Sigmoid colon (tissue), 7 donors: ENCODE data around the gene SULF2. TPM values are rescaled to one million over a fixed set of nuclear protein-coding genes. Genes with fewer than 3 reads are reported as not detected.

Experiments
- DNase-seq: peaks from one replicate; pipeline ENCODE4 v3.0.0-alpha.2; 2019
- H3K27ac ChIP-seq, 4 donors: fragments of 200-600 bp; sonication (generic); one replicate each; pipeline ENCODE4 v1.5.1; 2016 to 2019; ENCODE audit warnings: mild to moderate bottlenecking in 1 of 4
- H3K27me3 ChIP-seq, 3 donors: fragments of 200-600 bp; sonication (generic); one replicate each; pipeline ENCODE4 v1.5.1; 2019; ENCODE audit warnings: mild to moderate bottlenecking in 1 of 3
- H3K36me3 ChIP-seq, 4 donors: fragments of 200-600 bp; sonication (generic); one replicate each; pipeline ENCODE4 v1.5.1; 2016 to 2019
- H3K4me1 ChIP-seq, 4 donors: fragments of 200-600 bp; sonication (generic); one replicate each; pipeline ENCODE4 v1.5.1; 2017 to 2019
- H3K4me3 ChIP-seq, 4 donors: fragments of 200-600 bp; sonication (generic); one replicate each; pipeline ENCODE4 v1.5.1; 2017 to 2019; ENCODE audit warnings: mild to moderate bottlenecking in 2 of 4, moderate library complexity in 1 of 4
- H3K9me3 ChIP-seq, 4 donors: fragments of 200-600 bp in 3 of 4; sonication (generic) in 3 of 4; one replicate each; pipeline versions ENCODE4 v1.5.1 to v1.6.1; 2013 to 2019
- EP300 ChIP-seq, 4 donors: sonication (generic); formaldehyde crosslinking; IDR thresholded peaks; one replicate each; pipeline ENCODE4 v1.6.1; 2017; ENCODE audit warnings: antibody characterized with exemption in 4 of 4
- POLR2A ChIP-seq, 2 donors: fragments of 450-650 bp; IDR thresholded peaks; one replicate each; pipeline ENCODE4 v1.6.1; 2016; ENCODE audit warnings: antibody characterized with exemption in 2 of 2, mild to moderate bottlenecking in 2 of 2, moderate library complexity in 2 of 2
- POLR2AphosphoS5 ChIP-seq, 4 donors: sonication (generic); formaldehyde crosslinking; IDR thresholded peaks; one replicate each; pipeline ENCODE4 v1.6.1; 2017; ENCODE audit warnings: antibody characterized with exemption in 4 of 4
- WGBS, 2 donors: extraction: QIAGEN DNeasy Blood & Tissue Kit; methylation state at CpG; one replicate each; pipeline ENCODE4 v1.1.7; 2013; 5-methylcytosine and 5-hydroxymethylcytosine counted together
- intact Hi-C: fragments of 100-400 bp; cut with DNase I; formaldehyde crosslinking; loops from one replicate; pipeline ENCODE4 v1.15.1; 2023
- polyA plus RNA-seq, 3 donors: library from polyadenylated mRNA; stranded (reverse); fragments of 200-250 nt; gene quantifications; one replicate each; pipeline ENCODE4 v1.2.3, GENCODE V29; 2013
- total RNA-seq, 4 donors: library from RNA; depleted of rRNA; stranded (reverse); fragments of >200 nt; gene quantifications; one replicate each; pipeline ENCODE4 v1.1.0, GENCODE V29; 2016
- TF ChIP-seq, protein P1 (sequence below), 4 experiments: fragments of 450-650 bp in 3 of 4; fragments of 200-600 bp in 1 of 4; IDR thresholded peaks; one replicate each; pipeline ENCODE4 v1.5.1; 2016 to 2019; ENCODE audit warnings: antibody characterized with exemption in 4 of 4, mild to moderate bottlenecking in 3 of 4, moderate library complexity in 2 of 4
- donor health status: healthy with polysubstance abuse.
- donor health status: Bipolar disorder and iron deficiency.
- donor health status: healthy.

Gene SULF2
- total and polyA plus RNA-seq, 7 donors: 14.6 to 70.1 (median 28.2) TPM

DNA sequence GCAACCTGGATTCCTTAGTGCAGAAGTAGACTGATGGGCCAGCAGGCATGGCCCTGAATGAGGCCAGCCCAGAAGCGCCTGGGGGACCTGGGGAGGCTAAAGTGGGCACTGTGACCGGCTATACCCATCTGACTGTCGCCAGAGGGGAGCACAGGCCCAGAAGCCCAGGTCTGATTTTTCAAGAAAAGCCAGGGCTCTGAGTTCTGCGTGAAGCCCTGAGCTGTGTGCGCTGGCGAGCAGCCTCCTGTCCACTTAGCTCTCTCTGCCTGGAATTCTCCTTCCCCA is 111.7 kb downstream of the SULF2 start:
- H3K27me3 ChIP-seq: no peaks in the 10 kb centered on the region
- intact Hi-C loops: no loop called here
- H3K36me3 ChIP-seq: peaks cover 0 to 28% (median 6%) of the 10 kb centered on the region in 4 donors
- TF ChIP-seq POLR2A (IDR thresholded peaks at IDR 0.05) (no peak), POLR2AphosphoS5 (IDR thresholded peaks at IDR 0.05) (no peak), EP300 (IDR thresholded peaks at IDR 0.05) (no peak)
- TF ChIP-seq, protein P1, sequence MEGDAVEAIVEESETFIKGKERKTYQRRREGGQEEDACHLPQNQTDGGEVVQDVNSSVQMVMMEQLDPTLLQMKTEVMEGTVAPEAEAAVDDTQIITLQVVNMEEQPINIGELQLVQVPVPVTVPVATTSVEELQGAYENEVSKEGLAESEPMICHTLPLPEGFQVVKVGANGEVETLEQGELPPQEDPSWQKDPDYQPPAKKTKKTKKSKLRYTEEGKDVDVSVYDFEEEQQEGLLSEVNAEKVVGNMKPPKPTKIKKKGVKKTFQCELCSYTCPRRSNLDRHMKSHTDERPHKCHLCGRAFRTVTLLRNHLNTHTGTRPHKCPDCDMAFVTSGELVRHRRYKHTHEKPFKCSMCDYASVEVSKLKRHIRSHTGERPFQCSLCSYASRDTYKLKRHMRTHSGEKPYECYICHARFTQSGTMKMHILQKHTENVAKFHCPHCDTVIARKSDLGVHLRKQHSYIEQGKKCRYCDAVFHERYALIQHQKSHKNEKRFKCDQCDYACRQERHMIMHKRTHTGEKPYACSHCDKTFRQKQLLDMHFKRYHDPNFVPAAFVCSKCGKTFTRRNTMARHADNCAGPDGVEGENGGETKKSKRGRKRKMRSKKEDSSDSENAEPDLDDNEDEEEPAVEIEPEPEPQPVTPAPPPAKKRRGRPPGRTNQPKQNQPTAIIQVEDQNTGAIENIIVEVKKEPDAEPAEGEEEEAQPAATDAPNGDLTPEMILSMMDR (IDR thresholded peaks at IDR 0.05): no peak
- H3K9me3 ChIP-seq: no peaks in the 10 kb centered on the region
- no peak for DNase-seq
- no peaks in the 10 kb centered on the region for H3K4me1 ChIP-seq
- 92 to 93% methylated on average over 6 of the region's 6 CpGs for WGBS, 2 donors
- H3K27ac ChIP-seq: no peak overlapping the region
- H3K4me3 ChIP-seq: no peak overlapping the region

DNA sequence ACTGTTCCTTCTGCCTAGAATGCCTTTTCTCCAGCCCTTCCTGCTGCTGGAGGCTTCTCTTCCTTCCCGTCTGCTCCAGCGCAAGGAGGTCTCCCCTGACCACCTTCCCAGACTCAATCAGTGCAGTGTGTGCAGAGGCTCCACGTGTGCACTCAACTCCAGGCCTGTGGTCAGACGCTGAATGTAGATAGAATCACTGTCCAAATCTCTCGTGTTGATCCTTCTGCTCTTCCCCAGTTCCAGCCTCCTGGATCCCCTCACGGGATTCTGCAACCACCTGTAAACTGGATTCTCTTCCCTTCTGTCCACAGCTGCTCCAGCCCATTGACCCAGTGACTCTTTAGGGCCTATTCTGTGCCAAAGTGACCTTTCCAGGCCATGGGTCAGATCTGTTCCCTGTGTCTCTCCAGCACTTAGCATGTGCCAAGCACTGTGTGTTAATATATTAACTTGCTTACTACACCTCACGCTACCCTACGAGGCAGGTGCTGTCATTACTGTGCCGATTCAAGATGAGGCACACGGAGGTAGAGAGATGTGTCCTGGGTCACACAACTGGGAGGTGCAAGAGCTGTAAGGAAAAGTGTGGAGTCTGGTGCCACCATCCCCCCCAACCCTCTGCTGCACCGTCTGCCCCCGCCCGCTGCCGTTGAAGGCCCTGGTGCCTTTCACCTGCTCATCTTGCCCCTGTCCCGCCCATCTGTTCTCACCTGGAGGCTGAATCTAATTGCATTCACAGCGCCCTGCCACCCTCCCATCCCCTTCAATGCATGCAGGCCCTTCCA is 112.2 kb downstream of the SULF2 start:
- no peak for DNase-seq
- 79 to 85% methylated on average over 16 of the region's 16 CpGs for WGBS, 2 donors
- TF ChIP-seq EP300 (IDR thresholded peaks at IDR 0.05): no peak
- TF ChIP-seq, protein P1 (IDR thresholded peaks at IDR 0.05): no peak
- no peak for TF ChIP-seq POLR2A (IDR thresholded peaks at IDR 0.05)
- TF ChIP-seq POLR2AphosphoS5 (IDR thresholded peaks at IDR 0.05): no peak
- no peaks in the 10 kb centered on the region for H3K27me3 ChIP-seq
- no peaks in the 10 kb centered on the region for H3K9me3 ChIP-seq
- H3K27ac ChIP-seq: no peak overlapping the region
- no peak overlapping the region for H3K4me3 ChIP-seq
- peaks cover 0 to 28% (median 6%) of the 10 kb centered on the region in 4 donors for H3K36me3 ChIP-seq
- intact Hi-C loops: no loop called here
- no peaks in the 10 kb centered on the region for H3K4me1 ChIP-seq

DNA sequence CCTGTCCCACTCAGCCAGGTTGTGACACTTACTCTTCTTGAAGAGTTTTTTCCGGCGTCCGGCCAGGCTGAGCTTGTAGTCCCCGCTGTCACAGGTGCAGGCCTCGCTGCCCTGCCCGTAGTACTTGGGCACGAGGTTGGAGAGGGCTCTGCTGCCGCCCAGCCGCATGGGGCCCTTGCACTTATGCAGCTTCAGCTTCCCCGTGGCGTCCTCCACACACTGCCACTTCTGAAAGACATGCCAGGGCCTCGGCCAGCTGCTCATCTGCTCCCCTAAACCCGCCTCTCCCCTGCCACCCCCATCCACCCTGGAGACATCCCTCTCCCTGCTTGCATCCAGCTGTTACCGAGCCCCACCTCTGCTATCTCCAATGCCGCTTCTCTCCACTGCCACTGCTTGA is 113.1 kb downstream of the SULF2 start:
- Histone ChIP-seq H3K27ac (no peak overlapping the region), H3K4me3 (no peak overlapping the region), H3K27me3 (no peaks in the 10 kb centered on the region), H3K9me3 (no peaks in the 10 kb centered on the region), H3K36me3 (peaks cover 0 to 25% (median 6%) of the 10 kb centered on the region in 4 donors), H3K4me1 (no peaks in the 10 kb centered on the region)
- DNase-seq: no peak
- 93% methylated on average over 15 of the region's 15 CpGs for whole genome bisulfite sequencing, 2 donors
- intact Hi-C loops: no loop called here
- TF ChIP-seq, protein P1 (IDR thresholded peaks at IDR 0.05): no peak
- TF ChIP-seq POLR2A (IDR thresholded peaks at IDR 0.05): no peak
- no peak for TF ChIP-seq POLR2AphosphoS5 (IDR thresholded peaks at IDR 0.05)
- no peak for TF ChIP-seq EP300 (IDR thresholded peaks at IDR 0.05)

DNA sequence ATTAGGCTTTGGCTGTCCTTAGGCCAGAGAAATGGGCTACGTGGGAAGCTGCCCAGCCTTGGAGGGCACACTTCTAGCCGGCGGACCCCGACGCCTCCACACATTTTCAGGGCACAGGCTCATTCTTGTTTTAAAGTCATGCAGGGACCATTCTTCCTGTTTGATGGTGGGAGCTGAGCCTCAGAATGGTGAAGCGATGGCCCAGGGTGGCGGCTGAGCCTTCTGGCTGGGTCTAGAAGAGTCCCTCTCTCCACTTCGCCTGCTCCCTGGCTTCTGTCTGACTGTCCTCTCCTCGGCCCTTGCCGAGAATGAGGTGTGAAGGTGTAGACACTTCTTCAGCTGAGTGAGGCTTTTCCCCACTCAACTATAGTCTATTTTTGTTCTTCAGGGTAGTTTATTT is 114.4 kb downstream of the SULF2 start:
- TF ChIP-seq, protein P1 (IDR thresholded peaks at IDR 0.05): no peak
- TF ChIP-seq POLR2AphosphoS5 (IDR thresholded peaks at IDR 0.05) (no peak), EP300 (IDR thresholded peaks at IDR 0.05) (no peak), POLR2A (IDR thresholded peaks at IDR 0.05) (no peak)
- intact Hi-C loops: no loop called here
- Histone ChIP-seq H3K4me1 (no peaks in the 10 kb centered on the region), H3K9me3 (no peaks in the 10 kb centered on the region), H3K27ac (no peak overlapping the region), H3K27me3 (no peaks in the 10 kb centered on the region), H3K4me3 (no peak overlapping the region), H3K36me3 (peaks cover 0 to 17% (median 1%) of the 10 kb centered on the region in 4 donors)
- no peak for DNase-seq
- WGBS, 2 donors: 95 to 96% methylated on average over 10 of the region's 10 CpGs
